ENCODE data around the gene RAB29.
"Not testable (repeated sequence)": the region's sequence is repeated elsewhere in the genome, so short reads cannot be mapped to it uniquely, and the experiment has no call there.

Gene RAB29

DNA sequence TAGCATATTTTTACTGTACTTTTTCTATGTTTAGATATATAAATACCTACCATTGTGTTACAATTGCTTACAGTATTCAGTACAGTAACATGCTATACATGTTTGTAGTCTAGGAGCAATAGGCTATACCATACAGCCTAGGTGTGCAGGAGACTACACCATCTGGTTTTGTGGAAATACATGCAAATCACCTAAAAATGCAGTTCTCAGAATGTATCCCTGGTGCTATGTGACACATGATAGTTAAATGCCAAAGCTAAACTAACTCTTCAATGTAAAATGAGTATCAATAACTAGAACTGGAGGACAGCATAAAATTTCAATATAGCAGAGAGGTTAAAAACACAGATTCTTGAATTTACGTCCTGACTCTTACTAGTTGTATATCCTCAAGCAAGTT is 40.1 kb downstream of the RAB29 start:
- no peak for DNase-seq (ENCODE audit: low spot score)
- in situ Hi-C loops (cut with MboI; ENCODE audit: low sequenced_read_pairs, unreplicated experiment), result no loop called here
- TF ChIP-seq, protein P1, sequence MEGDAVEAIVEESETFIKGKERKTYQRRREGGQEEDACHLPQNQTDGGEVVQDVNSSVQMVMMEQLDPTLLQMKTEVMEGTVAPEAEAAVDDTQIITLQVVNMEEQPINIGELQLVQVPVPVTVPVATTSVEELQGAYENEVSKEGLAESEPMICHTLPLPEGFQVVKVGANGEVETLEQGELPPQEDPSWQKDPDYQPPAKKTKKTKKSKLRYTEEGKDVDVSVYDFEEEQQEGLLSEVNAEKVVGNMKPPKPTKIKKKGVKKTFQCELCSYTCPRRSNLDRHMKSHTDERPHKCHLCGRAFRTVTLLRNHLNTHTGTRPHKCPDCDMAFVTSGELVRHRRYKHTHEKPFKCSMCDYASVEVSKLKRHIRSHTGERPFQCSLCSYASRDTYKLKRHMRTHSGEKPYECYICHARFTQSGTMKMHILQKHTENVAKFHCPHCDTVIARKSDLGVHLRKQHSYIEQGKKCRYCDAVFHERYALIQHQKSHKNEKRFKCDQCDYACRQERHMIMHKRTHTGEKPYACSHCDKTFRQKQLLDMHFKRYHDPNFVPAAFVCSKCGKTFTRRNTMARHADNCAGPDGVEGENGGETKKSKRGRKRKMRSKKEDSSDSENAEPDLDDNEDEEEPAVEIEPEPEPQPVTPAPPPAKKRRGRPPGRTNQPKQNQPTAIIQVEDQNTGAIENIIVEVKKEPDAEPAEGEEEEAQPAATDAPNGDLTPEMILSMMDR (IDR thresholded peaks at IDR 0.05; ENCODE audit: borderline replicate concordance, control extremely low read depth, extremely low read depth, insufficient read depth, missing control alignments), result no peak

DNA sequence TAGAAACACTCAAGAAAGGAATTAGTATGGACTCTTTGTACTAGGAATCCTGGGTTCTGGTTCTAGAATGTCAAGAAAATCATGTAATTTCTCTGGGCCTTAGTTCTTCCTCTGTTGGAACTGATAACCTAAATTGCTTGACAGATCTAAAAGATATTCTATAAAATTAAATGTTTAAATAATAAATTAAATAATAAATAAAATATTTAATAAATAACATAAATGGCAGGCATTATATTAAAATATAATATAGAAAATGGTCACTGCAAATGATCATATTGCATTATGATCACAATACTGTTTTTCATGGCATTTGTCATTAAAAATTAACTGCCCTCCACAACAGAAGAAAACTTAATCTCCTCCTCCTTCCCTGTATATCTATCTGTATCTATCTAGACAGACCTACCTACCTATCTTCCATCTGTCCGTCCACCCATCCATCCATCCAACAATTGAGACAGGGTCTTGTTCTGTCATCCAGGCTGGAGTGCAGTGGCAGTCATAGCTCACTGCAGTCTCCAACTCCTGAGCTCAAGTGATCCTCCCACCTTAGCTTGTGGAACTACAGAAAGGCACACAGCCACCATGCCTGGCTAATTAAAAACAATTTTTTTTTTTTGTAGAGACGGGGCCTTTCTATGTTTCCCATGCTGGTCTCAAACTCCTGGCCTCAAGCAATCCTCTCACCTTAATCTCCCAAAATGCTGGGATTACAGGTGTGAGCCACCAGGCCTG is 41.7 kb downstream of the RAB29 start:
- TF ChIP-seq, protein P1 (IDR thresholded peaks at IDR 0.05; ENCODE audit: borderline replicate concordance, control extremely low read depth, extremely low read depth, insufficient read depth, missing control alignments), result no peak
- in situ Hi-C loops (cut with MboI; ENCODE audit: low sequenced_read_pairs, unreplicated experiment), result no loop called here
- DNase-seq (ENCODE audit: low spot score), result no peak

DNA sequence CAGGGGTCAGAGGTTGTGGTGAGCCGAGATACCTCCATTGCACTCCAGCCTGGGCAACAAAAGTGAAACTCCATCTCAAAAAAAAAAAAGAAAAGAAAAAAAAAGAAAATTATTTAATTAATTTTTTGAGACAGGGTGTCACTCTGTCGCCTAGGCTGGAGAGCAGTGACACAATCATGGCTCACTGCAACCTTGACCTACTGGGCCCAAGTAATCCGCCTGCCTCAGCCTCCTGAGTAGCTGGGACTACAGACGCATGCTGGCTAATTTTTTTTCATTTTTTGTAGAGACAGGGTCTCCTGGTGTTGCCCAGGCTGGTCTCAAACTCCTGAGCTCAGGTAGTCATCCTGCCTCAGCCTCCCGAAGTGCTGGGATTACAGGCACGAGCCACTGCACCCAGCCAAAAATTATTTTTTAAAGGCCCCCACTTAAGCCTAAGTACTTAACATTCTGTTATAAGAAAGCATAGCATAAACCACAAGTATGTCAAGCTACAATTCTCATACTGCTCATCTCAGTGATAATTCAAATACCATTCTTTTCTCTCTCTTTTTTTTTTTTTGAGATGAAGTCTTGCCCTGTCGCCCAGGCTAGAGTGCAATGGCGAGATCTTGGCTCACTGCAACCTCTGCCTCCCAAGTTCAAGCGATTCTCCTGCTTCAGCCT is 45.2 kb downstream of the RAB29 start:
- DNase-seq (ENCODE audit: low spot score), result no peak
- in situ Hi-C loops (cut with MboI; ENCODE audit: low sequenced_read_pairs, unreplicated experiment), result no loop called here
- TF ChIP-seq, protein P1 (IDR thresholded peaks at IDR 0.05; ENCODE audit: borderline replicate concordance, control extremely low read depth, extremely low read depth, insufficient read depth, missing control alignments), result no peak

DNA sequence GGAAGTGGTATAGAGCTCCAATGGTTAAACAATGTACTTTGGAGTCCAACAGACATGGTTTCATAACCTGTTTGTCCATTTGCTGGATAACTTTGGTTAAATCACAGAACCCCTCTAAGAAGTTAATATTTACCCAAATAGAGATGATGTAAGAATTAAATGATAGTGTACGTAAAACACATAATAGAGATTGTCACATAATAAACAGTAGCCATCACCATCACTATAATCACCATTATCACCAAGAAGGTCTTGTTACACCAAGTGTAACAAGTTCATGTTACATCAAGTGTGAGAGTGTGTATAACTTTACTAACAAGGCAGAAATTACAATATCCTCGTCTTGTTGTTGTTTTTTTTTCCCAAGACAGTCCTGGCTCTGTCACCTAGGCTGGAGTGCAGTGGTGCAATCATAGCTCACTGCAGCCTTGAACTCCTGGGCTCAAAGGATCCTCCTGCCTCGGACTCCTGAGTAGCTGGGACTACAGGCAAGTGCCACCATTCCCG is 48.6 kb downstream of the RAB29 start:
- DNase-seq (ENCODE audit: low spot score), result no peak
- TF ChIP-seq, protein P1 (IDR thresholded peaks at IDR 0.05; ENCODE audit: borderline replicate concordance, control extremely low read depth, extremely low read depth, insufficient read depth, missing control alignments), result no peak
- in situ Hi-C loops (cut with MboI; ENCODE audit: low sequenced_read_pairs, unreplicated experiment), result no loop called here

DNA sequence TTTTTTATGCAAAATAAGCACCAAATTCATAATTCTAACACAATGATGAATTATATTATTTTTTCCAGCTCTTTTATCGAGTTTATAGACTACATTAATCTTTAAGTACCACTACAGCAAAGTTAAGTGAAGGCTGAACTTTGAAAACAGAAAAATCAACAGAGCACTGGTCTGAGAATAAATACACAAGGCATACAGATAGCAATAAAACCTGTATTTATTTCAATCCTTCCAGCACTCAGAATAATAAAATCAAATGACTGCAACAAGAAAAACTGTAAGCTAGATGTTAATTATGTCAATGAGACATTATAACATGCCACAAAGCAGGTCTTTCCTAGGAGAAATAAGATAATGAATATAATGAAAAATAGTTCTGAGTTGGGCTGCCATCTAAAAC is 49.8 kb downstream of the RAB29 start:
- in situ Hi-C loops (cut with MboI; ENCODE audit: low sequenced_read_pairs, unreplicated experiment), result no loop called here
- TF ChIP-seq, protein P1 (IDR thresholded peaks at IDR 0.05; ENCODE audit: borderline replicate concordance, control extremely low read depth, extremely low read depth, insufficient read depth, missing control alignments), result no peak
- DNase-seq (ENCODE audit: low spot score), result no peak

DNA sequence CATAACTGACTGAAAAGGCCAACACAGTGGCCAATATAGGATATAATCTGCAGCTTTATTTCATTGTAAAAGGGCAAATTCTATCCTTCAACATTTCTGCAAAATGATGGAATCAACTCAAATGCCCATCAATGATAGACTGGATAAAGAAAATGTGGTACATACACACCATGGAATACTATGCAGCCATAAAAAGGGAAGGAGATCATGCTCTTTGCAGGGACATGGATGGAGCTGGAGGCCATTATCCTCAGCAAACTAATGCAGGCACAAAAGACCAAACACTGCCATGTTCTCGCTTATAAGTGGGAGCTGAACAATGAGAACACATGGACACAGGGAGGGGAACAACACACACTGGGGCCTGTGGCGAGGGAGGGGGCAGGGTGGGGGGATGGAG is 54.5 kb downstream of the RAB29 start:
- DNase-seq (ENCODE audit: low spot score); in situ Hi-C loops (cut with MboI; ENCODE audit: low sequenced_read_pairs, unreplicated experiment): not testable (repeated sequence)

DNA sequence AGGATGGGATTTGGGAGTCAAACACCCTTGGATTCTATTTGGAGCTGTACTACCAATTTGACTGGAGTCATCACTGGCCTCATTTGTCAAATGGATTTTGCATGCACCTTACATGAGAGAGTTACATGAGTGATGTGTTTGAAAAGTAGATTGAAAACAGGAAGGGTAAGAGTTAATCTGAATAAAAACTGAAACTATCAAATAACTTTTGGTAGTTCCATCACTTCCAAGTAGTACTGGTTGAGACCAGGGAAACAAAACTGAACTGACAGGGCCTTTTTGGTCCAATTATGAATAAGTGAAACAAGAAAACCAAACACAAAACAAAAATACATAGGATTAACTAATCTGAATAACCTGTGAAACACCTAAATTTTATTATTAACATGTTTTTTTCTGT is 55.5 kb downstream of the RAB29 start:
- in situ Hi-C loops (cut with MboI; ENCODE audit: low sequenced_read_pairs, unreplicated experiment), result no loop called here
- TF ChIP-seq, protein P1 (IDR thresholded peaks at IDR 0.05; ENCODE audit: borderline replicate concordance, control extremely low read depth, extremely low read depth, insufficient read depth, missing control alignments), result no peak
- DNase-seq (ENCODE audit: low spot score), result no peak
